ENCODE results near the gene SLC24A3. TPM values are rescaled to one million over a fixed set of nuclear protein-coding genes. Genes with fewer than 3 reads are reported as not detected.

Gene SLC24A3
- total RNA-seq, 2 experiments from 2014 or later = not detected

GRCh38 chr20:19382386-19383340, 170.2 kb downstream of the SLC24A3 start:
- DNase-seq = no peak
- H3K4me1 Mint-ChIP-seq = no peaks in the 10 kb centered on the region
- H3K27ac Mint-ChIP-seq = no peak overlapping the region
- ChIA-PET POLR2A (no interaction called here), CTCF (interaction anchor here (1.4 kb wide), 1 partner anchor 9 kb away, joined by 3 read pairs; no protein-coding TSS in a partner anchor)
- no peaks in the 10 kb centered on the region for H3K36me3 Mint-ChIP-seq (ENCODE audit: low read depth)
- H3K27me3 Mint-ChIP-seq = no peaks in the 10 kb centered on the region
- no peaks in the 10 kb centered on the region for H3K9me3 Mint-ChIP-seq
- no peak overlapping the region for H3K4me3 Mint-ChIP-seq

GRCh38 chr20:19384940-19385339, 172.5 kb downstream of the SLC24A3 start:
- no peak for DNase-seq
- H3K27ac Mint-ChIP-seq = no peak overlapping the region
- CTCF ChIA-PET = no interaction called here
- H3K4me1 Mint-ChIP-seq = no peaks in the 10 kb centered on the region
- H3K36me3 Mint-ChIP-seq (ENCODE audit: low read depth) = no peaks in the 10 kb centered on the region
- no peak overlapping the region for H3K4me3 Mint-ChIP-seq
- no peaks in the 10 kb centered on the region for H3K27me3 Mint-ChIP-seq
- POLR2A ChIA-PET = no interaction called here
- peaks cover 4% of the 10 kb centered on the region for H3K9me3 Mint-ChIP-seq

GRCh38 chr20:19387251-19387650, 174.8 kb downstream of the SLC24A3 start:
- Mint-ChIP-seq H3K9me3 (peaks cover 4% of the 10 kb centered on the region), H3K4me3 (no peak overlapping the region), H3K27ac (no peak overlapping the region), H3K36me3 (ENCODE audit: low read depth) (no peaks in the 10 kb centered on the region), H3K4me1 (no peaks in the 10 kb centered on the region), H3K27me3 (no peaks in the 10 kb centered on the region)
- CTCF ChIA-PET = no interaction called here
- DNase-seq = no peak
- POLR2A ChIA-PET = no interaction called here

- Mint-ChIP-seq H3K9me3 (peaks cover 12% of the 10 kb centered on the region), H3K27me3 (no peaks in the 10 kb centered on the region), H3K4me1 (peaks cover under 1% of the 10 kb centered on the region), H3K36me3 (ENCODE audit: low read depth) (no peaks in the 10 kb centered on the region), H3K27ac (no peak overlapping the region), H3K4me3 (no peak overlapping the region)
- no peak for DNase-seq
- ChIA-PET CTCF (no interaction called here), POLR2A (no interaction called here)
Measured at GRCh38 chr20:19392344-19393130, 180.1 kb downstream of the SLC24A3 start.

- ChIA-PET POLR2A (interaction anchor here (0.6 kb wide), 1 partner anchor 941 kb away, joined by 3 read pairs; no protein-coding TSS in a partner anchor), CTCF (interaction anchor here (1.3 kb wide), 1 partner anchor 146 kb away, joined by 3 read pairs; no protein-coding TSS in a partner anchor)
- Mint-ChIP-seq H3K36me3 (ENCODE audit: low read depth) (no peaks in the 10 kb centered on the region), H3K27me3 (no peaks in the 10 kb centered on the region), H3K9me3 (peaks cover 15% of the 10 kb centered on the region), H3K4me1 (peaks cover 2% of the 10 kb centered on the region), H3K4me3 (no peak overlapping the region), H3K27ac (no peak overlapping the region)
- no peak for DNase-seq
Measured at GRCh38 chr20:19396460-19397081, 184.1 kb downstream of the SLC24A3 start.

GRCh38 chr20:19397226-19397625, 184.8 kb downstream of the SLC24A3 start:
- H3K36me3 Mint-ChIP-seq (ENCODE audit: low read depth) = no peaks in the 10 kb centered on the region
- H3K27me3 Mint-ChIP-seq = no peaks in the 10 kb centered on the region
- peaks cover 15% of the 10 kb centered on the region for H3K9me3 Mint-ChIP-seq
- ChIA-PET CTCF (no interaction called here), POLR2A (no interaction called here)
- peaks cover 2% of the 10 kb centered on the region for H3K4me1 Mint-ChIP-seq
- no peak for DNase-seq
- no peak overlapping the region for H3K27ac Mint-ChIP-seq
- no peak overlapping the region for H3K4me3 Mint-ChIP-seq

- no peak overlapping the region for H3K4me3 Mint-ChIP-seq
- H3K27ac Mint-ChIP-seq = no peak overlapping the region
- POLR2A ChIA-PET = no interaction called here
- CTCF ChIA-PET = no interaction called here
- DNase-seq = no peak
- no peaks in the 10 kb centered on the region for H3K36me3 Mint-ChIP-seq (ENCODE audit: low read depth)
- H3K4me1 Mint-ChIP-seq = peaks cover 2% of the 10 kb centered on the region
- H3K27me3 Mint-ChIP-seq = no peaks in the 10 kb centered on the region
- H3K9me3 Mint-ChIP-seq = peaks cover 15% of the 10 kb centered on the region
Measured at GRCh38 chr20:19397666-19398065, 185.2 kb downstream of the SLC24A3 start.

GRCh38 chr20:19401096-19401495, 188.7 kb downstream of the SLC24A3 start:
- no peak for DNase-seq
- H3K27ac Mint-ChIP-seq = no peak overlapping the region
- ChIA-PET CTCF (no interaction called here), POLR2A (no interaction called here)
- H3K4me1 Mint-ChIP-seq = peaks cover 2% of the 10 kb centered on the region
- peaks cover 15% of the 10 kb centered on the region for H3K9me3 Mint-ChIP-seq
- no peaks in the 10 kb centered on the region for H3K36me3 Mint-ChIP-seq (ENCODE audit: low read depth)
- H3K4me3 Mint-ChIP-seq = no peak overlapping the region
- H3K27me3 Mint-ChIP-seq = no peaks in the 10 kb centered on the region

GRCh38 chr20:19403549-19403948, 191.1 kb downstream of the SLC24A3 start:
- DNase-seq = no peak
- Mint-ChIP-seq H3K27me3 (no peaks in the 10 kb centered on the region), H3K27ac (no peak overlapping the region), H3K36me3 (ENCODE audit: low read depth) (no peaks in the 10 kb centered on the region), H3K4me3 (no peak overlapping the region), H3K4me1 (no peaks in the 10 kb centered on the region), H3K9me3 (peaks cover 7% of the 10 kb centered on the region)
- ChIA-PET CTCF (no interaction called here), POLR2A (no interaction called here)

- no peak for DNase-seq
- CTCF ChIA-PET = no interaction called here
- POLR2A ChIA-PET = no interaction called here
- no peaks in the 10 kb centered on the region for H3K36me3 Mint-ChIP-seq (ENCODE audit: low read depth)
- H3K27me3 Mint-ChIP-seq = no peaks in the 10 kb centered on the region
- no peak overlapping the region for H3K27ac Mint-ChIP-seq
- H3K4me1 Mint-ChIP-seq = no peaks in the 10 kb centered on the region
- H3K9me3 Mint-ChIP-seq = peaks cover 3% of the 10 kb centered on the region
- no peak overlapping the region for H3K4me3 Mint-ChIP-seq
Measured at GRCh38 chr20:19404826-19405225, 192.4 kb downstream of the SLC24A3 start.

- no peaks in the 10 kb centered on the region for H3K4me1 Mint-ChIP-seq
- H3K27ac Mint-ChIP-seq = no peak overlapping the region
- no peaks in the 10 kb centered on the region for H3K27me3 Mint-ChIP-seq
- no peak for DNase-seq
- CTCF ChIA-PET = no interaction called here
- no peaks in the 10 kb centered on the region for H3K36me3 Mint-ChIP-seq (ENCODE audit: low read depth)
- POLR2A ChIA-PET = no interaction called here
- no peak overlapping the region for H3K4me3 Mint-ChIP-seq
- H3K9me3 Mint-ChIP-seq = no peaks in the 10 kb centered on the region
Measured at GRCh38 chr20:19405958-19406357, 193.5 kb downstream of the SLC24A3 start.

- no peaks in the 10 kb centered on the region for H3K9me3 Mint-ChIP-seq
- H3K4me1 Mint-ChIP-seq = no peaks in the 10 kb centered on the region
- no peaks in the 10 kb centered on the region for H3K36me3 Mint-ChIP-seq (ENCODE audit: low read depth)
- no peak overlapping the region for H3K4me3 Mint-ChIP-seq
- no peak for DNase-seq
- CTCF ChIA-PET = no interaction called here
- POLR2A ChIA-PET = no interaction called here
- no peak overlapping the region for H3K27ac Mint-ChIP-seq
- no peaks in the 10 kb centered on the region for H3K27me3 Mint-ChIP-seq
Measured at GRCh38 chr20:19406381-19406780, 193.9 kb downstream of the SLC24A3 start.

GRCh38 chr20:19407196-19407595, 194.8 kb downstream of the SLC24A3 start:
- Mint-ChIP-seq H3K4me1 (no peaks in the 10 kb centered on the region), H3K9me3 (no peaks in the 10 kb centered on the region), H3K4me3 (no peak overlapping the region), H3K27ac (no peak overlapping the region), H3K27me3 (no peaks in the 10 kb centered on the region), H3K36me3 (ENCODE audit: low read depth) (no peaks in the 10 kb centered on the region)
- ChIA-PET POLR2A (no interaction called here), CTCF (no interaction called here)
- no peak for DNase-seq

All from activated CD4-positive, alpha-beta T cell treated with anti-CD3 and anti-CD28 coated beads, Interleukin-2, amount 10 ng/mL, durations not matched to agents 7 days and 5 days (primary cell).